Osteoblast (primary cell): ENCODE data around the gene POU2F1. TPM values are rescaled to one million over a fixed set of nuclear protein-coding genes. Genes with fewer than 3 reads are reported as not detected.

ENCODE experiments used
- DNase-seq: peaks from one replicate; pipeline ENCODE4 v3.0.0; 2011; ENCODE audit warnings: low spot score, mixed read lengths; ENCODE audit not compliant: insufficient read length; ENCODE audit errors: missing footprints
- H2AFZ ChIP-seq: 2 replicates; pipeline ENCODE4 v1.6.0; 2011; ENCODE audit warnings: mild to moderate bottlenecking, low read length
- H3K27ac ChIP-seq: 2 replicates; pipeline ENCODE4 v1.5.1; 2011; ENCODE audit warnings: mild to moderate bottlenecking, low read depth, low read length, moderate library complexity
- H3K27me3 ChIP-seq: 2 replicates; pipeline ENCODE4 v1.6.0; 2012; ENCODE audit warnings: mild to moderate bottlenecking, control low read depth, inconsistent platforms, low read length, moderate library complexity; ENCODE audit not compliant: insufficient read depth
- H3K36me3 ChIP-seq: 2 replicates; pipeline ENCODE4 v1.5.1; 2011; ENCODE audit warnings: mild to moderate bottlenecking, low read length, control low read depth, moderate library complexity; ENCODE audit not compliant: insufficient read depth
- H3K4me1 ChIP-seq: 2 replicates; pipeline ENCODE4 v1.5.1; 2011; ENCODE audit warnings: mild to moderate bottlenecking, low read length, control low read depth, moderate library complexity; ENCODE audit not compliant: insufficient read depth
- H3K4me2 ChIP-seq: 2 replicates; pipeline ENCODE4 v1.6.0; 2011; ENCODE audit warnings: mild to moderate bottlenecking, low read length; ENCODE audit not compliant: insufficient read depth
- H3K4me3 ChIP-seq: fragments of 200-600 bp; sonication (generic); 3 replicates; pipeline ENCODE4 v1.5.1; 2012; ENCODE audit warnings: mild to moderate bottlenecking, low read length, inconsistent platforms; ENCODE audit not compliant: insufficient read depth
- H3K79me2 ChIP-seq: 2 replicates; pipeline ENCODE4 v1.6.0; 2012; ENCODE audit warnings: mild to moderate bottlenecking, low read length, control low read depth, inconsistent platforms; ENCODE audit not compliant: insufficient read depth
- H3K9me3 ChIP-seq: 2 replicates; pipeline ENCODE4 v1.5.1; 2011; ENCODE audit warnings: low read depth, low read length, control low read depth
- H4K20me1 ChIP-seq: 2 replicates; pipeline ENCODE4 v1.6.0; 2012; ENCODE audit warnings: mild to moderate bottlenecking, low read length, control low read depth; ENCODE audit not compliant: insufficient read depth
- CTCF ChIP-seq: IDR thresholded peaks from 2 replicates; pipeline ENCODE4 v1.5.1; 2011; ENCODE audit warnings: mild to moderate bottlenecking, low read depth, low read length, moderate library complexity; ENCODE audit errors: extremely low read depth
- total RNA-seq: library from RNA; depleted of rRNA; stranded (reverse); fragments of >200 nt; gene quantifications from 2 replicates; pipeline ENCODE4 v1.2.3, GENCODE V29; 2012

POU2F1 gene
- total RNA-seq, 1 donor: 11.6 TPM

GRCh38 chr1:167373398-167373797, 152.7 kb downstream of the POU2F1 start:
- no peak for TF ChIP-seq CTCF
- DNase-seq: peak; percentile 71
- H3K4me1 ChIP-seq: no peaks in the 10 kb centered on the region
- H4K20me1 ChIP-seq: no peaks in the 10 kb centered on the region
- no peaks in the 10 kb centered on the region for H3K27me3 ChIP-seq
- H3K36me3 ChIP-seq: no peaks in the 10 kb centered on the region
- no peak overlapping the region for H3K4me2 ChIP-seq
- H3K79me2 ChIP-seq: no peaks in the 10 kb centered on the region
- no peak overlapping the region for H3K4me3 ChIP-seq
- H2AFZ ChIP-seq: no peak overlapping the region
- H3K9me3 ChIP-seq: no peaks in the 10 kb centered on the region
- no peak overlapping the region for H3K27ac ChIP-seq

- H3K9me3 ChIP-seq: no peaks in the 10 kb centered on the region
- no peak for DNase-seq
- no peak overlapping the region for H3K27ac ChIP-seq
- no peak overlapping the region for H3K4me3 ChIP-seq
- TF ChIP-seq CTCF: no peak
- H4K20me1 ChIP-seq: no peaks in the 10 kb centered on the region
- no peaks in the 10 kb centered on the region for H3K79me2 ChIP-seq
- H3K27me3 ChIP-seq: no peaks in the 10 kb centered on the region
- no peak overlapping the region for H3K4me2 ChIP-seq
- no peak overlapping the region for H2AFZ ChIP-seq
- H3K36me3 ChIP-seq: no peaks in the 10 kb centered on the region
- no peaks in the 10 kb centered on the region for H3K4me1 ChIP-seq
Measured at GRCh38 chr1:167373986-167374385, 153.3 kb downstream of the POU2F1 start.

GRCh38 chr1:167375949-167376348, 155.3 kb downstream of the POU2F1 start:
- Histone ChIP-seq H3K27ac (no peak overlapping the region), H3K79me2 (no peaks in the 10 kb centered on the region), H3K27me3 (no peaks in the 10 kb centered on the region), H3K36me3 (no peaks in the 10 kb centered on the region), H3K4me1 (no peaks in the 10 kb centered on the region), H2AFZ (no peak overlapping the region), H3K4me2 (no peak overlapping the region), H3K9me3 (no peaks in the 10 kb centered on the region), H4K20me1 (no peaks in the 10 kb centered on the region), H3K4me3 (no peak overlapping the region)
- DNase-seq: no peak
- TF ChIP-seq CTCF: no peak

GRCh38 chr1:167387251-167387910, 166.7 kb downstream of the POU2F1 start:
- H3K9me3 ChIP-seq: no peaks in the 10 kb centered on the region
- no peaks in the 10 kb centered on the region for H3K4me1 ChIP-seq
- DNase-seq: no peak
- H3K4me2 ChIP-seq: no peak overlapping the region
- no peaks in the 10 kb centered on the region for H3K79me2 ChIP-seq
- H3K27me3 ChIP-seq: no peaks in the 10 kb centered on the region
- no peaks in the 10 kb centered on the region for H4K20me1 ChIP-seq
- no peaks in the 10 kb centered on the region for H3K36me3 ChIP-seq
- no peak overlapping the region for H3K27ac ChIP-seq
- no peak overlapping the region for H2AFZ ChIP-seq
- TF ChIP-seq CTCF: no peak
- H3K4me3 ChIP-seq: no peak overlapping the region
